Suprapubic skin (tissue), 4 donors: Measurements from ENCODE around the gene PGP. TPM values are rescaled to one million over a fixed set of nuclear protein-coding genes. Genes with fewer than 3 reads are reported as not detected.

ENCODE experiments used
- DNase-seq, 2 donors: peaks; one replicate each; pipeline ENCODE4 v3.0.0-alpha.2; 2019; ENCODE audit warnings: low spot score in 2 of 2
- H3K27ac ChIP-seq: fragments of 200-600 bp; sonication (generic); one replicate; pipeline ENCODE4 v1.5.1; 2019
- H3K27me3 ChIP-seq: fragments of 200-600 bp; sonication (generic); one replicate; pipeline ENCODE4 v1.5.1; 2019
- H3K36me3 ChIP-seq: fragments of 200-600 bp; sonication (generic); one replicate; pipeline ENCODE4 v1.5.1; 2019
- H3K4me1 ChIP-seq: fragments of 200-600 bp; sonication (generic); one replicate; pipeline ENCODE4 v1.5.1; 2019
- H3K4me3 ChIP-seq: fragments of 200-600 bp; sonication (generic); one replicate; pipeline ENCODE4 v1.5.1; 2019; ENCODE audit warnings: mild to moderate bottlenecking
- H3K9me3 ChIP-seq: fragments of 200-600 bp; sonication (generic); one replicate; pipeline ENCODE4 v1.5.1; 2019
- CTCF ChIP-seq, 2 donors: fragments of 200-600 bp in 1 of 2; fragments of 450-650 bp in 1 of 2; sonication (generic) in 1 of 2; IDR thresholded peaks; one replicate each; pipeline ENCODE4 v1.5.1; 2016 to 2019; ENCODE audit warnings: antibody characterized with exemption in 2 of 2, mild to moderate bottlenecking in 1 of 2, moderate library complexity in 1 of 2
- EP300 ChIP-seq: sonication (generic); formaldehyde crosslinking; IDR thresholded peaks from one replicate; pipeline ENCODE4 v1.6.1; 2017; ENCODE audit warnings: antibody characterized with exemption
- POLR2A ChIP-seq, 2 donors: fragments of 450-650 bp; IDR thresholded peaks; one replicate each; pipeline ENCODE4 v1.6.1; 2017; ENCODE audit warnings: antibody characterized with exemption in 2 of 2, mild to moderate bottlenecking in 2 of 2, moderate library complexity in 2 of 2
- POLR2AphosphoS5 ChIP-seq, 3 donors: sonication (generic); formaldehyde crosslinking; IDR thresholded peaks; one replicate each; pipeline ENCODE4 v1.6.1; 2017; ENCODE audit warnings: antibody characterized with exemption in 3 of 3
- WGBS: methylation state at CpG from one replicate; pipeline ENCODE4 v1.1.5; 2018; 5-methylcytosine and 5-hydroxymethylcytosine counted together
- total RNA-seq, 4 donors: library from RNA; depleted of rRNA; stranded (reverse); fragments of >200 nt; gene quantifications; one replicate each; pipeline ENCODE4 v1.1.0, GENCODE V29; 2016

PGP gene
- total RNA-seq, 4 donors from 2014 or later = 6.8 to 9.5 (median 7.6) TPM

GRCh38 chr16:2252806-2253148 lies 38.1 kb upstream of the PGP start:
- H3K36me3 ChIP-seq = peaks cover 50% of the 10 kb centered on the region
- H3K27ac ChIP-seq = no peak overlapping the region
- no peaks in the 10 kb centered on the region for H3K9me3 ChIP-seq
- no peak for DNase-seq
- WGBS = 93% methylated on average over 7 of the region's 7 CpGs
- TF ChIP-seq EP300 (no peak), POLR2A (IDR thresholded peaks at IDR 0.05) (no peak), POLR2AphosphoS5 (IDR thresholded peaks at IDR 0.05) (no peak), CTCF (IDR thresholded peaks at IDR 0.05) (no peak)
- no peaks in the 10 kb centered on the region for H3K27me3 ChIP-seq
- H3K4me1 ChIP-seq = peaks cover 17% of the 10 kb centered on the region
- H3K4me3 ChIP-seq = no peak overlapping the region

GRCh38 chr16:2251296-2252111 lies 36.9 kb upstream of the PGP start, which contains the start of gene ECI1:
ECI1 (minus strand) TSS chr16:2251587; CDS start chr16:2251566, 21 bp downstream.
- Histone ChIP-seq H3K36me3 (peaks cover 41% of the 10 kb centered on the region), H3K4me1 (peaks cover 17% of the 10 kb centered on the region), H3K9me3 (no peaks in the 10 kb centered on the region), H3K27me3 (no peaks in the 10 kb centered on the region), H3K27ac (peak within 1 kb of the TSS; percentile 94), H3K4me3 (peak within 1 kb of the TSS; percentile 71)
- WGBS = 3% methylated on average over 38 of the region's 88 CpGs
- TF ChIP-seq POLR2AphosphoS5 (IDR thresholded peaks at IDR 0.05) (peak in 1 of 3 donors; percentile 83), POLR2A (IDR thresholded peaks at IDR 0.05) (peak in 1 of 2 donors; percentile 45), CTCF (IDR thresholded peaks at IDR 0.05) (peak; percentile 49 to 75), EP300 (no peak)
- peak; percentile 95 to 96 for DNase-seq

GRCh38 chr16:2250652-2251295 lies 36.1 kb upstream of the PGP start:
- peak in 1 of 2 donors; percentile 65 for DNase-seq
- H3K4me1 ChIP-seq = peaks cover 17% of the 10 kb centered on the region
- H3K36me3 ChIP-seq = peaks cover 41% of the 10 kb centered on the region
- TF ChIP-seq POLR2AphosphoS5 (IDR thresholded peaks at IDR 0.05) (no peak), CTCF (IDR thresholded peaks at IDR 0.05) (no peak), EP300 (no peak), POLR2A (IDR thresholded peaks at IDR 0.05) (no peak)
- WGBS = 5% methylated on average over 35 of the region's 35 CpGs
- H3K27ac ChIP-seq = peak overlapping the region; percentile 94
- no peaks in the 10 kb centered on the region for H3K9me3 ChIP-seq
- H3K4me3 ChIP-seq = peak overlapping the region; percentile 71
- no peaks in the 10 kb centered on the region for H3K27me3 ChIP-seq

- no peak for DNase-seq
- Histone ChIP-seq H3K27ac (no peak overlapping the region), H3K36me3 (peaks cover 53% of the 10 kb centered on the region), H3K4me1 (peaks cover 9% of the 10 kb centered on the region), H3K9me3 (no peaks in the 10 kb centered on the region), H3K27me3 (no peaks in the 10 kb centered on the region), H3K4me3 (no peak overlapping the region)
- TF ChIP-seq CTCF (IDR thresholded peaks at IDR 0.05) (no peak), POLR2AphosphoS5 (IDR thresholded peaks at IDR 0.05) (no peak), POLR2A (IDR thresholded peaks at IDR 0.05) (no peak)
- 100% methylated on average over 1 of the region's 18 CpGs for WGBS
Observed at GRCh38 chr16:2246301-2246885, 31.8 kb upstream of the PGP start.
